GM06990 (cell line): ENCODE data around the gene MIGA2.

Experiments
- DNase-seq: peaks from one replicate; pipeline ENCODE4 v3.0.0-alpha.2; 2011; ENCODE audit not compliant: insufficient read length; ENCODE audit errors: extremely low read depth
- H3K27me3 ChIP-seq: replicated peaks from 2 replicates; pipeline ENCODE4 v1.6.0; 2011; ENCODE audit warnings: low read length; ENCODE audit not compliant: control insufficient read depth, insufficient read depth
- H3K36me3 ChIP-seq: 2 replicates; pipeline ENCODE4 v1.5.1; 2011; ENCODE audit warnings: low read length; ENCODE audit not compliant: control insufficient read depth, insufficient read depth
- H3K4me3 ChIP-seq: replicated peaks from 2 replicates; pipeline ENCODE4 v1.5.1; 2011; ENCODE audit warnings: low read depth, mild to moderate bottlenecking, control low read depth, low read length
- TF ChIP-seq, protein P1 (sequence below): IDR thresholded peaks from 2 replicates; pipeline ENCODE4 v1.5.1; 2011; ENCODE audit warnings: low read length, control low read depth, mild to moderate bottlenecking, inconsistent platforms; ENCODE audit not compliant: insufficient read depth, poor library complexity, severe bottlenecking

MIGA2 gene

DNA sequence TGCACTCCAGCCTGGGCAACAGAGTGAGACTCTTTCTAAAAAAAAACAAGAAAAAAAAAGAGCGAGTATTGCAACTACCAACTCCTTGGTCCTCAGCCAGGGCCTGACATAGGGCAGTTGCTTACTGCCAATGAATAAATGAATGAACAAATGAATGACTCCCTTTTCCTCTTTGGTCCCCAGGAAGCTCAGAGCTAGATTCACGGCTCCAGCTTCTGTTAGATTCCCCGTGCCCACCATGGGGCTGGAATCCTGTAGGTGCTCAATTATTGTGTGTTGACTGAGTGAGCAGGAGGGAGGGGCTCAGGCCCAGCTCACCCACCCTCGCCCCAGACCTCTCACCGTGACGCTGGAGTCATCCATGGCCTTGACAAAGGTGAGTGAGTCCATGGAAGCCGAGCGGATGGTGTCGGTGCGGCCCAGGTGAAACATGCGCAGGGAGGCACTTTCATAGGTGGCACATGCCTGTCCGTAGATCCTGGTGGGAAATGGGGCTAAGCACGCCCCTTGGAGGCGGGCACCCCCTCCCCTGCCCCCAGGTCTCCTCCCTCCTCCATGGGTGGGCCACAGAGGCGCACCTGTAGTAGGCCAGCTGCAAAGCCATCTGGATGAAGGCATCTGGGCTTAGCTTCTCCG lies 61.4 kb downstream of the MIGA2 start:
- Histone ChIP-seq H3K36me3 (no peaks in the 10 kb centered on the region), H3K27me3 (no peaks in the 10 kb centered on the region), H3K4me3 (no peak overlapping the region)
- TF ChIP-seq, protein P1, sequence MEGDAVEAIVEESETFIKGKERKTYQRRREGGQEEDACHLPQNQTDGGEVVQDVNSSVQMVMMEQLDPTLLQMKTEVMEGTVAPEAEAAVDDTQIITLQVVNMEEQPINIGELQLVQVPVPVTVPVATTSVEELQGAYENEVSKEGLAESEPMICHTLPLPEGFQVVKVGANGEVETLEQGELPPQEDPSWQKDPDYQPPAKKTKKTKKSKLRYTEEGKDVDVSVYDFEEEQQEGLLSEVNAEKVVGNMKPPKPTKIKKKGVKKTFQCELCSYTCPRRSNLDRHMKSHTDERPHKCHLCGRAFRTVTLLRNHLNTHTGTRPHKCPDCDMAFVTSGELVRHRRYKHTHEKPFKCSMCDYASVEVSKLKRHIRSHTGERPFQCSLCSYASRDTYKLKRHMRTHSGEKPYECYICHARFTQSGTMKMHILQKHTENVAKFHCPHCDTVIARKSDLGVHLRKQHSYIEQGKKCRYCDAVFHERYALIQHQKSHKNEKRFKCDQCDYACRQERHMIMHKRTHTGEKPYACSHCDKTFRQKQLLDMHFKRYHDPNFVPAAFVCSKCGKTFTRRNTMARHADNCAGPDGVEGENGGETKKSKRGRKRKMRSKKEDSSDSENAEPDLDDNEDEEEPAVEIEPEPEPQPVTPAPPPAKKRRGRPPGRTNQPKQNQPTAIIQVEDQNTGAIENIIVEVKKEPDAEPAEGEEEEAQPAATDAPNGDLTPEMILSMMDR: no peak
- DNase-seq: no peak

GRCh38 chr9:129098328-129098727 lies 61.9 kb downstream of the MIGA2 start:
- Histone ChIP-seq H3K36me3 (no peaks in the 10 kb centered on the region), H3K4me3 (no peak overlapping the region), H3K27me3 (no peaks in the 10 kb centered on the region)
- DNase-seq: no peak
- TF ChIP-seq, protein P1: no peak

GRCh38 chr9:129100383-129101169 lies 64.2 kb downstream of the MIGA2 start:
- Histone ChIP-seq H3K27me3 (no peaks in the 10 kb centered on the region), H3K4me3 (no peak overlapping the region), H3K36me3 (no peaks in the 10 kb centered on the region)
- TF ChIP-seq, protein P1: no peak
- no peak for DNase-seq

- Histone ChIP-seq H3K36me3 (no peaks in the 10 kb centered on the region), H3K27me3 (no peaks in the 10 kb centered on the region), H3K4me3 (no peak overlapping the region)
- DNase-seq: no peak
- TF ChIP-seq, protein P1: no peak
Observed at GRCh38 chr9:129101279-129101678, 64.9 kb downstream of the MIGA2 start.

DNA sequence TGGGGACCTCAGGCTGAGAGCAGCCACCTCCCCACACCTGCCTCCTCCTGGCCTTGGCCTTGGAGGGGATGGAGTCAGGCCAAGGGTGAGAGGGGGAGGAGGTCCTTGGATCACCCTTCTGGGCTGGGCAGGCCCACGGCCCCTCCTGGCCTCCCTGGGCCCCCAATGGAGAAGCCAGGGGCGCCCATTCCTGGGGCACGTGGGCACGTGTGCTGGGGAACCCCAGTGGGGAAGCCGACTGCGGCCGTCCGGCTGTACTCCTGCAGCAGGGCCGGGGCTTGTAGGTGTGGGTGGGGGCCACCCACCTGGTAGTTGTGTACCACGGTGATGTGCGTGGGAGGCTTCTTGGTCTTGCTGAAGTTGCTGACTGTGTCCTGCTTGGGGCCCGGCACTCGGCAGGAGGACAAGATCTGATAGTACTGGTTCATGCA lies 65.7 kb downstream of the MIGA2 start:
- H3K36me3 ChIP-seq: no peaks in the 10 kb centered on the region
- no peak for DNase-seq
- no peaks in the 10 kb centered on the region for H3K27me3 ChIP-seq
- H3K4me3 ChIP-seq: no peak overlapping the region
- TF ChIP-seq, protein P1: no peak
